ENCODE measurements around the gene CORIN.

- no peak for TF ChIP-seq POLR2A (IDR thresholded peaks at IDR 0.05)
- TF ChIP-seq, protein P1, sequence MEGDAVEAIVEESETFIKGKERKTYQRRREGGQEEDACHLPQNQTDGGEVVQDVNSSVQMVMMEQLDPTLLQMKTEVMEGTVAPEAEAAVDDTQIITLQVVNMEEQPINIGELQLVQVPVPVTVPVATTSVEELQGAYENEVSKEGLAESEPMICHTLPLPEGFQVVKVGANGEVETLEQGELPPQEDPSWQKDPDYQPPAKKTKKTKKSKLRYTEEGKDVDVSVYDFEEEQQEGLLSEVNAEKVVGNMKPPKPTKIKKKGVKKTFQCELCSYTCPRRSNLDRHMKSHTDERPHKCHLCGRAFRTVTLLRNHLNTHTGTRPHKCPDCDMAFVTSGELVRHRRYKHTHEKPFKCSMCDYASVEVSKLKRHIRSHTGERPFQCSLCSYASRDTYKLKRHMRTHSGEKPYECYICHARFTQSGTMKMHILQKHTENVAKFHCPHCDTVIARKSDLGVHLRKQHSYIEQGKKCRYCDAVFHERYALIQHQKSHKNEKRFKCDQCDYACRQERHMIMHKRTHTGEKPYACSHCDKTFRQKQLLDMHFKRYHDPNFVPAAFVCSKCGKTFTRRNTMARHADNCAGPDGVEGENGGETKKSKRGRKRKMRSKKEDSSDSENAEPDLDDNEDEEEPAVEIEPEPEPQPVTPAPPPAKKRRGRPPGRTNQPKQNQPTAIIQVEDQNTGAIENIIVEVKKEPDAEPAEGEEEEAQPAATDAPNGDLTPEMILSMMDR (IDR thresholded peaks at IDR 0.05) = no peak
These were observed 100.5 kb downstream of the CORIN start for GRCh38 chr4:47737326-47737725.
